DND-41 (cell line): ENCODE results near the gene CRYBG1.
"Not testable (repeated sequence)": the region's sequence is repeated elsewhere in the genome, so short reads cannot be mapped to it uniquely, and the experiment has no call there.

Experiments
- EZH2 ChIP-seq: IDR thresholded peaks from 3 replicates; pipeline ENCODE4 v1.6.1; 2012; ENCODE audit warnings: borderline replicate concordance, low read depth, mild to moderate bottlenecking, moderate library complexity, low read length, inconsistent platforms; ENCODE audit not compliant: severe bottlenecking
- TF ChIP-seq, protein P1 (sequence below): IDR thresholded peaks from 2 replicates; pipeline ENCODE4 v1.5.1; 2012; ENCODE audit warnings: borderline replicate concordance, low read length, moderate library complexity, mild to moderate bottlenecking; ENCODE audit not compliant: poor library complexity, severe bottlenecking; ENCODE audit errors: extremely low read depth

DNA sequence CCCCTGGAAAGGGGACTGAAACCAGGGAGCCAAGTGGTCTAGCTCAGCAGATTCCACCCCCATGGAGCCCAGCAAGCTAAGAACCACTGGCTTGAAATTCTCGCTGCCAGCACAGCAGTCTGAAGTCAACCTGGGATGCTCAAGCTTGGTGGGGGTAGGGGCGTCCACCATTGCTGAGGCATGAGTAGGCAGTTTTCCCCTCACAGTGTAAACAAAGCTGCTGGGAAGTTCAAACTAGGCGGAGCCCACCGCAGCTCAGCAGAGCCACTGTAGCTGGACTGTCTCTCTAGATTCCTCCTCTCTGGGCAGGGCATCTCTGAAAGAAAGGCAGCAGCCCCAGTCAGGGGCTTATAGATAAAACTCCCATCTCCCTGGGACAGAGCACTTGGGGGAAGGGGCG is 44.5 kb downstream of the CRYBG1 start:
- TF ChIP-seq, protein P1, sequence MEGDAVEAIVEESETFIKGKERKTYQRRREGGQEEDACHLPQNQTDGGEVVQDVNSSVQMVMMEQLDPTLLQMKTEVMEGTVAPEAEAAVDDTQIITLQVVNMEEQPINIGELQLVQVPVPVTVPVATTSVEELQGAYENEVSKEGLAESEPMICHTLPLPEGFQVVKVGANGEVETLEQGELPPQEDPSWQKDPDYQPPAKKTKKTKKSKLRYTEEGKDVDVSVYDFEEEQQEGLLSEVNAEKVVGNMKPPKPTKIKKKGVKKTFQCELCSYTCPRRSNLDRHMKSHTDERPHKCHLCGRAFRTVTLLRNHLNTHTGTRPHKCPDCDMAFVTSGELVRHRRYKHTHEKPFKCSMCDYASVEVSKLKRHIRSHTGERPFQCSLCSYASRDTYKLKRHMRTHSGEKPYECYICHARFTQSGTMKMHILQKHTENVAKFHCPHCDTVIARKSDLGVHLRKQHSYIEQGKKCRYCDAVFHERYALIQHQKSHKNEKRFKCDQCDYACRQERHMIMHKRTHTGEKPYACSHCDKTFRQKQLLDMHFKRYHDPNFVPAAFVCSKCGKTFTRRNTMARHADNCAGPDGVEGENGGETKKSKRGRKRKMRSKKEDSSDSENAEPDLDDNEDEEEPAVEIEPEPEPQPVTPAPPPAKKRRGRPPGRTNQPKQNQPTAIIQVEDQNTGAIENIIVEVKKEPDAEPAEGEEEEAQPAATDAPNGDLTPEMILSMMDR = not testable (repeated sequence)
- TF ChIP-seq EZH2 = not testable (repeated sequence)
